Lung (tissue), 12 donors: Measurements from ENCODE around the gene GASK1B. TPM values are rescaled to one million over a fixed set of nuclear protein-coding genes. Genes with fewer than 3 reads are reported as not detected.

Experiments used
- ATAC-seq: fragments of 200-7000 bp; cut with Tn5 transposase; one replicate; pipeline ENCODE4 v1.9.1; 2020; ENCODE audit warnings: moderate number of reproducible peaks; ENCODE audit not compliant: insufficient read depth, low FRiP score
- DNase-seq, 3 donors: peaks; one replicate each; pipeline ENCODE4 v3.0.0-alpha.2; 2013 to 2017
- H3K27ac ChIP-seq, 2 donors: one replicate each; pipeline ENCODE4 v1.5.1; 2013; ENCODE audit warnings: mild to moderate bottlenecking in 2 of 2, moderate library complexity in 2 of 2, control low read depth in 1 of 2, inconsistent platforms in 1 of 2, low read depth in 1 of 2, low read length in 1 of 2
- H3K27me3 ChIP-seq, 3 donors: one replicate each; pipeline ENCODE4 v1.5.1; 2013; ENCODE audit warnings: low read length in 2 of 3; ENCODE audit not compliant: control insufficient read depth in 3 of 3, insufficient read depth in 3 of 3
- H3K36me3 ChIP-seq, 4 donors: one replicate each; pipeline ENCODE4 v1.5.1; 2013; ENCODE audit warnings: low read length in 4 of 4, mild to moderate bottlenecking in 1 of 4, moderate library complexity in 1 of 4; ENCODE audit not compliant: control insufficient read depth in 4 of 4, insufficient read depth in 4 of 4
- H3K4me1 ChIP-seq, 5 donors: one replicate each; pipeline ENCODE4 v1.5.1; 2013; ENCODE audit warnings: low read length in 5 of 5, mild to moderate bottlenecking in 2 of 5, moderate library complexity in 1 of 5; ENCODE audit not compliant: control insufficient read depth in 5 of 5, insufficient read depth in 5 of 5
- H3K4me3 ChIP-seq: one replicate; pipeline ENCODE4 v1.5.1; 2013; ENCODE audit warnings: mild to moderate bottlenecking, control low read depth, moderate library complexity
- H3K9ac ChIP-seq, 2 donors: one replicate each; pipeline ENCODE4 v1.5.1; 2013; ENCODE audit warnings: low read length in 2 of 2, control low read depth in 1 of 2; ENCODE audit not compliant: insufficient read depth in 1 of 2
- H3K9me3 ChIP-seq, 4 donors: one replicate each; pipeline ENCODE4 v1.5.1; 2013; ENCODE audit warnings: low read length in 3 of 4, mild to moderate bottlenecking in 1 of 4, moderate library complexity in 1 of 4; ENCODE audit not compliant: control insufficient read depth in 4 of 4, insufficient read depth in 3 of 4
- CTCF ChIP-seq: IDR thresholded peaks from 2 replicates; pipeline ENCODE4 v1.5.1; 2012; ENCODE audit warnings: mild to moderate bottlenecking; ENCODE audit errors: control extremely low read depth, extremely low read depth
- WGBS, 2 donors: extraction: QIAGEN DNeasy Blood & Tissue Kit; methylation state at CpG; one replicate each; pipeline ENCODE4 v1.1.7; 2013; 5-methylcytosine and 5-hydroxymethylcytosine counted together
- polyA plus RNA-seq, 2 donors: library from polyadenylated mRNA; stranded (reverse); fragments of 200-250 nt; gene quantifications; one replicate each; pipeline ENCODE4 v1.2.1, GENCODE V29; 2013
- total RNA-seq, 2 donors: library from RNA; depleted of rRNA in 1 of 2; stranded (reverse); fragments of >200 nt in 1 of 2; gene quantifications; one replicate each; pipeline ENCODE4 v1.2.1, GENCODE V29; 2014 to 2021
- donor health status: control.
- donor health status: control.
- donor health status: Bipolar disorder and iron deficiency.
- donor health status: healthy.
- donor health status: DM: yes; HTN: yes; CAD: no.

The GASK1B gene
- total and polyA plus RNA-seq, 4 donors = 3.2 to 36.6 (median 30.2) TPM

DNA sequence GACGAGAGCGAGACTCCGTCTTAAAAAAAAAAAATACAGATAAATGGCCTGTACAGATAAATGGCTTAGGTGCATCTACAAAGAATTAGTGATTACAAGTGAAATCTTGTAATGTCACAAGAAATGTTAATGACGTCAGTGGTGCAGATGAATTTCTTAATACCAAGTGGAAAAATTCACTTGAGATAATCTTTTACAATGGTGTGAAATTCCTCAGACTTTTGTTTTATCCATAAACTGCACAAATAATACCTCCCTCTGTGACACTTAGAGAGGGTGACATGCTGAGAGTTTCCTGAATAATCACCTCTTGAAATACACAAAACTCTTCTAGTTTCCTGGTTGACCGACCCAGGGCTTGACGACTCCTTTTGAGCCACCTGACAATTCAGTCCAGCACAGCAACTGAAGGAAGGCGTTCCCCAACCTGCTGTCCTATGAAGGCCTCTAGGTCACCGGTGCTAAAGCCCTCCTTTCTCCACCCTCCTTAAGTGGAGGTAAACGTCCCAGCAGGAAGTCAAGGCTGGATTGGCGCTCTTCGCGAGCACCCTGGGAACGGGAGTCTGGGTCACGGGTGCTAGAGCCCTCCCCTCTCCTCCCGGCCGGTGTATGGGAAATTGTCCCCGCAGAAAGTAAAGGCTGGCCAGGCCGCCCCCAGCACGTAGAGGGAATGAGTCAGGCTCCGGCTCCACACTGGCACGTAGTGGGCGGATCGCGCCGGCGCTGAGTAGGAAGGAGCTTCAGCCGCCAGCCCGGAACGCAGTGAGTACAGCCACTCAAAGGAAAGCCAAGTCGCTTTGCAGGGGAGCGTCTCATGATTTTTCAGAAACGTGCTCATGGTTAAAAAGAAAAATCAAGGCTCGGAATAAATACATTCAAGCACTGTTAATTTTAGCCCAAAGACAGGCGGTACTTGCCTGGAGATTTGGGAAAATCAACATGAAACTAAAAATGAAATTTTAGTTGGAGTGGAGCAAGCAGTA lies 37.3 kb upstream of the GASK1B start, which contains the start of gene TMEM144:
TSS of gene TMEM144 (plus strand) at position 662 of the 983 bp plus-strand sequence. CDS start 2,182 bp downstream, outside the sequence.
- DNase-seq = peak; percentile 82 to 90 (median 86)
- Histone ChIP-seq H3K27ac (peak within 1 kb of the TSS; percentile 91 to 99), H3K9ac (peak within 1 kb of the TSS; percentile 42 to 79), H3K9me3 (no peaks in the 10 kb centered on the region), H3K27me3 (no peaks in the 10 kb centered on the region), H3K36me3 (peaks cover 0 to 3% (median under 1%) of the 10 kb centered on the region in 4 donors), H3K4me1 (peaks cover 0 to 8% (median 5%) of the 10 kb centered on the region in 5 donors), H3K4me3 (no peak within 1 kb of the TSS)
- peak; percentile 95 for ATAC-seq
- no peak for TF ChIP-seq CTCF
- 6 to 10% methylated on average over 34 of the region's 34 CpGs for WGBS, 2 donors

GRCh38 chr4:158208963-158209640 lies 36.3 kb upstream of the GASK1B start:
- 42 to 63% methylated on average over 5 of the region's 5 CpGs for WGBS, 2 donors
- TF ChIP-seq CTCF = no peak
- Histone ChIP-seq H3K9me3 (no peaks in the 10 kb centered on the region), H3K27me3 (no peaks in the 10 kb centered on the region), H3K36me3 (peaks cover 0 to 3% (median under 1%) of the 10 kb centered on the region in 4 donors), H3K4me1 (peaks cover 0 to 8% (median 5%) of the 10 kb centered on the region in 5 donors), H3K9ac (no peak overlapping the region), H3K4me3 (no peak overlapping the region), H3K27ac (peak overlapping the region; percentile 64 to 91)
- DNase-seq (peak in 2 of 3 donors; percentile 16 to 17), ATAC-seq (no peak)

DNA sequence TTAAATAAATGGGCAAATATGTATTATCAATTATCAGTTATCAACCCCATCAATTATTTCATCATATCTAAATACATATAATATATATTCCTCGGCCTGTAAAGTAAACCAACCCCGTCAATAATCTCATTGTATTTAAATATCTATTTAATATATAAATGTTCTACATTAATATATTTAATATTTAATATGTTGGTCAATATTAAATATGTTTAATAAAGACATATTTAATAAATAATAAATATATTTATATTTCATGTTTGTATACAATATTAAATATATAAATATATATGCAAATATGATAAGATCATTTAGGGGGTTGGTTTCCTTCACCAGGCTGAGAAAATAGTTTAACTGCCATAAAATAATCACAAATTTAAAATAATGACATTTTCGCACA lies 31.1 kb upstream of the GASK1B start:
- 97 to 98% methylated on average over 3 of the region's 3 CpGs for WGBS, 2 donors
- Histone ChIP-seq H3K27me3 (no peaks in the 10 kb centered on the region), H3K4me1 (no peaks in the 10 kb centered on the region), H3K27ac (no peak overlapping the region), H3K9ac (no peak overlapping the region), H3K36me3 (peaks cover 0 to 4% (median 0%) of the 10 kb centered on the region in 4 donors), H3K4me3 (no peak overlapping the region), H3K9me3 (no peaks in the 10 kb centered on the region)
- no peak for TF ChIP-seq CTCF
- no peak for DNase-seq
- no peak for ATAC-seq
